ENCODE results near the gene SLC30A2.

Gene SLC30A2

GRCh38 chr1:26070296-26070962, 24.5 kb upstream of the SLC30A2 start:
- DNase-seq: no peak

- DNase-seq: no peak
Observed at GRCh38 chr1:26069941-26070295, 24.0 kb upstream of the SLC30A2 start.

- DNase-seq: no peak
Observed at GRCh38 chr1:26067432-26067911, 21.6 kb upstream of the SLC30A2 start, which contains the start of gene TRIM63. Gene TRIM63, minus strand, starts transcription at chr1:26067630. Its CDS starts 136 bp downstream, at chr1:26067494.

DNA sequence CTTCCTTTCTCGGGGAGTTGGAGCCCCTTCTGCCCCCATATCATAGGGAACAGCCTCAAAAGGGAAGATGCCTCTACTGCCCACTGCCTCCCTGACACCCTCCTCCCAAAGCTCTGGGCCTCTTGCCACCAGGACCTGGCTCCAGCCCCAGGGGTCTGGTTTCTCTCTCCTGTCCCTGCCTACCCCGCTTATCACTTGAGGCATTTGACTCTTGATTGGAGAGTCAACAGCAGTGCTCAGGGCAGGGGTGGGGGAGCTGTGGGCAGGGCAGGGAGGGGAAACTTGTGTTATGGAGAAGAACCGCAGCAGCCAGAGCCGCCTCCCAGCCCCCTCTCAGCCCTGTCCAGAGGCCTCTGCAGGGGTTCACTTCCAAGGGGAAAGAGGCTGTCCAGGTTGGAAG, 20.9 kb upstream of the SLC30A2 start:
- no peak for DNase-seq

DNA sequence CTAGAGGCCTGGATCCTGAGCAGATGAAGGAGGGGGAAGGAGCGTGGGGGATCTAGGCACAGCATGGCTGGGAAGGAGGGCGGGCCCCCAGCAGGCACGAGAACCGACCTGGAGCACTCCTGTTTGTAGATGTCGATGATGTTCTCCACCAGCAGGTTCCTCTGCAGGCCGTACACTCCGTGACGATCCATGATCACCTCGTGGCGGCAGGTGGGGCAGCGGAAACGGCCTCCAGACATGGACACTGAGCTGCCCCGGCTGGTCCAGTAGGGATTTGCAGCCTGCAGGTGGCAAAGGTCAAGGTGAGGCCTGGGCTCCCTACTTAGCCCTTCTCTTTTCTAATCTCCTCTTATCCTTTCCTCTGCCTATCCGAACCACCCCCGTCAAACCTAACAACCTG, 20.2 kb upstream of the SLC30A2 start:
- no peak for DNase-seq

DNA sequence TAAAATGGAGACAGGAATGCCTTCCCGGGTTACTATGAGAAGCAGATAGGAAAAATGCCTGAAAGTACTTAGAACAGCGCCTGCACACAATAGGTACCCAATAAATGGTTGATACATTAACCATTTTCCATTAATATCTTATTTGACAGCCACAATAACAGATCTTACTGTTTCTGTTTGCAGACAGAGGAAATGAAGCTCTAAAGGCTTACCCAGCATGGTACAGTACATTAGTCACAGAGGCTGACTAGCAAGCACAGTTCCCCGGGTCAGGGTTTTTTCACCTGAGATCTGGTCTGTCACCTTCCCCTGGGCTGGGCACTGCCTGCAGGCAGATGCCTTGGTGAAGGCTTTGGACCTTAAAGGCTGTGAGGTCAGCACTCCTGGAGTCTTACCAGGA, 18.6 kb upstream of the SLC30A2 start:
- DNase-seq: no peak

DNA sequence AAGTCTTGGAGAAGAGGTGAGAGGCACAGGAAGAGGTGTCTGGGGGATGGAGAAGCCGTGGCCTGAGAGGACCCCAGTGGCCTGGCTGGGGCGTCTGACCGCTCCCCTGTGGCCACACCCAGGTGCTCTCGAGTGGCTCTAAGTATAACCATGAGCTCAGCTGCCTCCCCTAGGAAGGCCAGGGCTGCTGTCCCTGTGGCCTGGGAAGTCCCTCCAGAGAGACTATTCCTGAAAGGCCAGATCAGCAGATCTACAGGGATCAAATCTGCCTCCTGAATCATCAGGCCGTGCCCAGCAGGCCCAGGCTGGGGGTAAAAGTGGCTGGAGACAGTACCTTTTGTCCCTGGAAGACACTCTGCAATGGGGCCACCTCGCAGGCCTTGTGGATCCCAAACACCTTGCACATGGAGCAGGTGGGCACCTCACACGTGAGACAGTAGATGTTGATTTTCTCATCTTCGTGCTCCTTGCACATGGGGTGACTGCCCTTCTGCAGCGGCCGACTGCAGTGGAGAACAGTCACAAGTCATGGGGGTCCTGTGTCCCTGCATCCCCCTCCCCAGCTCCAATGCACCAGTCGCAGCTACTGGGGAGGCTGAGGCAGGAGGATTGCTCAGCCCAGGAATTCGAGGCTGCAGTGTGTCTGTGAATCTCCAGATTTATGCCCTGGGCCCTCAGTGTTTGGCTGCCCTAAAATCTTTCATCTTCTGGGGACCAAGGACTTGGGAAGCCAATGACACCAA, 15.1 kb upstream of the SLC30A2 start:
- DNase-seq: no peak

GRCh38 chr1:26059906-26060305, 14.0 kb upstream of the SLC30A2 start:
- DNase-seq: no peak

DNA sequence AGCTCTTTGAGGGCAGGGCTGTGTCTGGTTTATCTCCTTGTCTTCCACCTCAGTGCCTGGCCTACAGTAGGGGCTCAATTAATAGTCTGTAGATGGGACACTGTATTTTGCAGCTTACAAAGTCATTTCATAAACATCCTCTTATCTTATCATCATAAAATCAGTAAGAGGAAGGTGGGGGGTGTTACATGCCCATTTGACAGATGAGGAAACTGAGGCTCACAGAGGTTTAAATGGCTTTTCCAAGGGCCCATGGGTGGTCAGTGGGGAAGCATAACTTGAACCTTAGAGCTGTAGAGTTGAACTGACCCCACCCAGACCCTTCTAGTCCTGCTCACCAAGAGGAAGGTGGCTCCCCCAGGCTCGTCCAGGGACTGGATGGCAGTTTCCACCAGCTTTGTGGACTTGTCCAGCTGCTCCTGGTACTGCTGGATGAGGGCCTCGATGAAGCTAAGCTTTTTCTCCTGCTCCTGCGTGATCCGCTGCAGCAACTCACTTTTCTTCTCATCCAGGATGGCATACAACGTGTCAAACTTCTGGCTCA, 12.2 kb upstream of the SLC30A2 start:
- no peak for DNase-seq

GRCh38 chr1:26057189-26057588, 11.3 kb upstream of the SLC30A2 start:
- no peak for DNase-seq

- DNase-seq: no peak
Observed at GRCh38 chr1:26055041-26055440, 9.1 kb upstream of the SLC30A2 start.

- no peak for DNase-seq
Observed at GRCh38 chr1:26053718-26054560, 8.0 kb upstream of the SLC30A2 start.

DNA sequence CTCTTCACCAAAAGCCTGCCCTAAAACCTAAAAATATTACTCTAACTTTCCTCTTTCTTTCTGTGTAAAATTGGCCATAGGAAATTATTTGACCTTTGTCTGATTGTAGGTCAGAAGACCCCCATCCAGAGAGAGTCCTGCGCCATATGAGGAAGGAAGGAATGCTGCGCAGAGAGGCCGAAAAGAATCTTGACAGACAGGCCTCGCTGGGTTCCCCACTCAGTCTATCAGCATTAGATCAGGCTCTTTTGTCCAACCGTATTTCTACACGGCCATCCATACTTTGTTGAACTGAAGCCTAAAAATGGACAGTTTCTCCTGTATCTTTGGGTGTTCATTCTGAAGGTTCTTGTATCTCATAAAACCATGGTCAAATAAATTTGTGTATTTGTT, 4.3 kb upstream of the SLC30A2 start:
- DNase-seq: no peak

DNA sequence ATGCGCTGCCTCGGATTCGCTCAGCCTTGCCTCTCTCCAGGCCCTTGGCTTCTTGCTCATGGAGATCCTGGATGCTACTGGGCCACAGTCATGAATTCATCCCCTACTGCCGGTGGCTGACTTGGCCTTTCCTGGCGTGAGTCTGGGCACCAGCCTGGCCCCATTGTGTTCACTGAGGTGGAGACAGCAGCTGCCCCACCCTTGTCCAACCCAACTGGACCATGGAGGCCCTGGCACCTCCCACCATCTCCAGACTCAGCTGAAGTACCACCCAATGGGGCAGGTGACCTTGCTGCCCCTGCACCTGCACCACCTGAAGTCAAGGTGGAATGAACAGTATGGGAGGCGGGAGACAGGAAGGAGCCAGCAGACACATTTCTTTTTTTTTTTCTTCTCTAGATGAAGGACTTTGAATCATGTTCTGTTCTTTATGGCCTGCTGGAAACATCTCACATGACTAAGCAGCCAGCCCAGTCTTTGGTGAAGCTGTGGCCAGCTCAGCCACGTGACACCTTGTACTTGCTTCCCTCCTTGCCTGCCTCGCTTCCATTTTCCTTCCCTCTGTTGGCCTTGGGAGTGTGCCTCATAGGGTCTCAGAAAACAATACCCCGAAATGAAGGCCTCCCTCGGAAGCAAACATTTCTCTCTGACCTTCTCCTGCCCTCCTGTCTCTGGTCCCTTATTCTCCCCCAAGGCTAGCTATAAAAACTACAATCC, 3.8 kb upstream of the SLC30A2 start:
- DNase-seq: no peak

GRCh38 chr1:26047278-26047874, 1.5 kb upstream of the SLC30A2 start:
- no peak for DNase-seq

DNA sequence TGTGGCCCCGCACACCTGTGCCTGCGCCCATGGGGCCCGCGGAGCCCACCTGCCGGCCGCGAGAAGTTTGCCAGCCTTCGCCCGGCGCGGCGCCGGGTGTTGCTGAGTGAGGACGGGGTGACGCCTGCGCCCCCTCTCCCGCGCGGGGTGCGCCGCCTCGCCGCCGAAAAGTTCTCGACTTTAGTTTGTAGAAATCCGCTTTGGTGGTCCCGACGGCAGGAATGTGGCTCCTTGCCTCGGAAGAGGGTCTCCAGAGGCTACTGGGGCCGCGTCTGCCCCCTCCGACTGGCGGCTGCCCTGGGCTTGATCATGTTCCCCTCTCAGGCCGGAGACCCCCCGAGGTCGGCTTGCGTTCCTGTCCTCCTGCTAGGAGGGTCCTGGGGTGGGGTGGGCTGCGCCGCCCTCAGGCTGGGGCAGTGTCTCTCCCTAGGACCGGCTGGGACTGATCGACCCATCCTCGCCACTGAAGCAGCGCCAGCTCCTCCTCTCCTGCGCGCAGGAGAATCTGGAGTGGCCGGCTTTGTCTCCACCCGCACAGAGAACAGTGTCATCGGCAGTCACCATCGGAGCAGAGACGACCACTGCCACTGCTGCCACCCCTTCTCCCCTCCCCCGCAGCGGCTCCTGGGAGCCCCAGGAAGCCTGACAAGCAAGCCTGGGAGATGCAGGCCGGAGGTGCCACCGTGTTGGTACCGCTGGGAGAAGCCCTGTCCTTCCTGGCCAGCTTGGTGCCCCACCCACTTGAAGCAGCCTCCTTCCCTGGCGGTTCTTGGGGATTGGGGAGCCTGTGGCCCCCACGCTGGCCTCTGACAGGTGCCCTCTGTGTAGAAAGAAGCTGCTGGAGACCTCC, 553 bp upstream of the SLC30A2 start:
- DNase-seq: no peak

DNA sequence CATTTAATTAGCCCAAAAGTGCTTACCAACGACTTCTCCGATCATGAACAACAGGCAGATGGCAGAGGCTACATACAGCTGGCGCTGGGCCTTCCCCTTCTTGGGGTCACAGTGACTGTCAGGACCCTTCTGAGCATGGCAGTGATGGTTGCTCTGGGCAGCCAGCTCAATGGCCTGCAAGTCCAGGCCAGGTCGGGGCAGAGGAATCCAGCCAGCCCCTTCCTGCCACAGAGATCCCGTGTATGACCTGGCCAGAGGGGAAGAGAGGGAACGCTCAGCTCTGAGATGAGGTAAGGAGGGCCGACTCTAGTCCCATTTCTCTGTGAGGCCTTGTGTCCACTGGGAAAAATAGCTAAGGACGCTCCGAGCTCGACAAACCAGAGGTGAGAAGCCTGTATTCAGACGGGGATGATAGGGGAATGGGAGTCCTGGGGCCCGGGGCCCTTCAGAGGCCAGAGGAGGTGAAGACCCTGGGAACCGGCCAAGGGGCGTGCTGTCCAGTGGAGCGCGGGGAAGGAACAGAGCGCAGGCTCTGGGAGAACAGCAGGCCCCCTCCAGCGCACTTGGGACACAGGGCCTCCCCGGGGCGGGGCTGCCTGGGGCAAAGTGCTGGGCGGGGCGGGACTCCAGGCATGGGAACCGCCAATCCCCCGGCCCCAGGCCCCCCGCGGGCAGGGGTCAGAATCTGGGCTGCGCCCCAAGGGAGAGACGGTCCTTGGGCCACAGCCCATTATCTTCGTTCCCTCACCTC, 772 bp downstream of the SLC30A2 start:
- DNase-seq: no peak

GRCh38 chr1:26044414-26044813, 1.5 kb downstream of the SLC30A2 start:
- DNase-seq: no peak

- DNase-seq: no peak
Observed at GRCh38 chr1:26043765-26044164, 2.2 kb downstream of the SLC30A2 start.

Measured in hypothalamus (tissue), 51 donors.